Fibroblast of peridontal ligament (primary cell): ENCODE measurements around the gene MEGF11.
"Not testable (repeated sequence)": the region's sequence is repeated elsewhere in the genome, so short reads cannot be mapped to it uniquely, and the experiment has no call there.

Experiments used
- DNase-seq: peaks from one replicate; pipeline ENCODE4 v3.0.0-alpha.2; 2010; ENCODE audit errors: extremely low read depth

The MEGF11 gene

DNA sequence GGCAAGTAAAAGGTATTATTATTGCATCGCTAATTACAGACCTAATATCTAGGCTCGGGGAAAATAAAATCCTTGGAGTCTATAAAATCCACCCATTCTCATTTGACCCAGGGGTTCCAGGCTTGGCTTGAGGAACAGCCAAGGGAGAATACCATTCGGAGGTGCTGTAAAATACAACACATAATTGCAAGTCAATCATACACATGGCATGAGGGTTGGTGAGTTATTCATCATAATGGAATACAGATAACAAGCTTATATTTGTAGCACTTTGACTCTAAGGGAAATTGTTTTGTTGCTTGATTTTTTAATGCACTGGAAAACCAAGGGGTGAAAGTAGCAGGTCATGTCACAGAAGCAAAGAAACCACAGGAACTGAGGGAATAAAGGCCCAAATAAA, 23.0 kb upstream of the MEGF11 start:
- DNase-seq = no peak

DNA sequence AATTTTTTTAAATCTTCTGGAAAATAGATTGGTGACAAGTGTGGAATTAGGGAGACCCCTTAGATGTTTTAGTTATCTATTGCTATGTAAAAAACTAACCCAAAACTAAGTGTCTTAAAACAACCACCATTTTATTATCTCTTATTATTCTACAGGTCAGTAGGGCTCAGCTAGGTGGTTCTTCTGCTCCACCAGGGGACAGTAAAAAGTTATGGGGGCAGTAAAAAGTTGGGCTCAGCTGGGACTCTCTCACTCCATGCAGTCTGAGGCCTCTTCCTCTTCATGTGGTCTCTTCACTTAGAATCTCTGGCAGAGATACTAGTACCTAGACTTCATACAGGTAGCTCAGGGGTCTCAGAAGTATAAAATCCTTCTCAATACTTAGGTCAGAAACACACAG, 21.8 kb upstream of the MEGF11 start:
- DNase-seq = no peak

DNA sequence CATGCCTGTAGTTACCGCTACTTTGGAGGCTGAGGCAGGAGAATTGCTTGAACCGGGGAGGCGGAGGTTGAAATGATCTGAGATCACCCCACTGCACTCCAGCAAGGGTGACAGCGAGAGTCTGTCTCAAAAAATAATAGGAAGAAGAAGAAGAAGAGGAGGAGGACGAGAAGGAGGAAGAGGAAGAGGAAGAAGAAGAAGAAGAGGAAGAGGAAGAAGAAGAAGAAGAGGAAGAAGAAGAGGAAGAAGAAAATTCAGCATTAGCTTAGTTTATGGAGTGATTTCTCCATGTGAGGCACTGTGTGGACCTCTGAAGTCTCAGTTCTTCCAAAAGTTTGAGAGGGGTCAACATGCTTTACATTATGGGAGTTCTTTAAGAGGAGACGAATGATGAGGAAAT, 17.4 kb upstream of the MEGF11 start:
- no peak for DNase-seq

DNA sequence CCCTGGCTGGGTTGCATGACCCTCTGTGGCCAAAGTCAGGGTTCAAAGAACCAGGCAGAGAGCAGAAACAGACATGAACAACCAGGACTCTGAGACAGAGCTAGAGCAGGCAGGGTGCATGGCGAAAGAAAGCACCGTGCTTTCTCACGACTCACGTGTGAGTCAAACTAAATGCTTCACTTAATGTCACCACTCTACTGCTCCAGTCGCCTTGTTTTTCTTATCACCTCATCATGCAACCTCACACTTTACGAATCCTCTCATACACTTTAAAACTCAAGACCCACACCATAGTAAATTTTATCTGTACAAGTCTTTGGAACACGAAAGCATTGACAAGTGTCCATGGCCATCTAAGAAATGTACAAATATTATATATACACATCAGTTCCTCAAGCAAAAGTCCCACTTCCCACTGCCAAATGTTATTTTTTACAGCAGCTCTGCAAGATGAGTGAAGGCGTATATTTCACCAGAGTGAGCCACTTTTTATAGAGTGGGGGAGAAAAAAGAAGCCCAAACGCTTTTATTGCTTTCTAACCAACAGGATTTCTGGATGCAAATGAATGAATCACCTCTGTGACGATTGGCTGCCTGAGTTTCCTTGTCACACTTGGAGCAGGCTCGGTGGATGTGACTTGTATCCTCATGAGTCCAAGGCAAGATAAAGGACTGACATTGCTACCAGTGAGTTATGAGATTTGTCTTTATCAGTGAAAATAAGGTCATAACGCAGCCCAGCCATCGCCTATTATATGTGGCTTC, 16.0 kb upstream of the MEGF11 start:
- DNase-seq = no peak

DNA sequence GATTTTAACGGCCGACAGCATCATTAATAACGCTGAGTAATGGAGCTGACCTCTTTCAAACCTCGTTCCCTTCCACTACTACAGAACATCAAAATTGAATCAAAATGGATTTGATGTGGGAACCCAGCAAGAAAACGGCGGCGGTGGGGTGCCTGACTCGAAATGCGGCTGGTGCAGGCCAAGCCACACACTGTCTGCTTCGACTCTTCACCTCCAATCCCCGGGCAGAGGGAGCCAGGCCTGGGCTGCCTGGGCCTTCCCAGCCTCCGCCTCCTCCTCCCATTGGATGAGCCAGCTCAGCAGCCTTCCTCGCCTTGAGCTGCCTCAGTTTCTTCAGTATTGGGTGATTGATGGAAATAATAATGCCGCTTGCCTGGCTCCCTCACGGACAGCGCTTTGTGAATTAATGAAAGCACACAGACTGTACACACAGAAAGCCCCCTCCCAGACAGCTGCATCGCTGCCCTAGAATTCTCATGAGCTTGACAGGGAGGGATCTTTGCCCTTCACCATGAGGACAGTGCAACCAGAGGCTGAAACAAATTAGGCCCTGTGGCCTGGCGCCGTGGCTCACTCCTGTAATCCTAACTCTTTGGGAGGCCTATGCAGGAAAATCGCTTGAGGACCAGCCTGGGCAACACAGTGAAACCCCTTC, 11.4 kb upstream of the MEGF11 start:
- no peak for DNase-seq

DNA sequence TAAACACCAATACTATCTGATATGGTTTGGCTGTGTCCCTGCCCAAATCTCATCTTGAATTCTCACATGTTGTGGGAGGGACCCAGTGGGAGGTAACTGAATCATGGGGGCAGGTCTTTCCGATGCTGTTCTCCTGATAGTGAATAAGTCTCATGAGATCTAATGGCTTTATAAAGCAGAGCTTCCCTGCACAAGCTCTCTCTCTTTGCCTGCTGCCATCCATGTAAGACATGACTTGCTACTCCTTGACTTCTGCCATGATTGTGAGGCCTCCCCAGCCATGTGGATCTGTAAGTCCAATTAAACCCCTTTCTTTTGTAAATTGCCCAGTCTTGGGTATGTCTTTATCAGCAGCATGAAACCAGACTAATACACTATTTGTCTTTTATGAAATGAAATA, 9.3 kb upstream of the MEGF11 start:
- DNase-seq = not testable (repeated sequence)

DNA sequence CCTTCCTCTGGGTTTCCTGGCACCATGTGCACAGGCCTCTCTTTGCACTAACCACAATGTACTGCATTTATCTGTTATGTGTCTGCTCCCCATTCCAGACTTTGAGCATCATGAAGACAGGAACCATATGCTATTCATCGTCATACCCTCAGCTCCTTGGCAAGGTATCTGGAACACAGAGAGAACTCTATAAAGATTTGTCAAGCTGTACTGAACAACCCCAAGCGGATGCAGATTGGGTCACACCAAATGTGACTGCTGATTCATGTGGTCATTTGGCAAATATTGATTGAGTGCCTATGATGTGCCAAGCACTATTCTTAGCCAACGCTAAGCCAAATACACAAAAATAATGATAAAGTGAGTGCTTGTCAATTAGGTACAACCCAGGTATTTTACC, 7.5 kb upstream of the MEGF11 start:
- no peak for DNase-seq

DNA sequence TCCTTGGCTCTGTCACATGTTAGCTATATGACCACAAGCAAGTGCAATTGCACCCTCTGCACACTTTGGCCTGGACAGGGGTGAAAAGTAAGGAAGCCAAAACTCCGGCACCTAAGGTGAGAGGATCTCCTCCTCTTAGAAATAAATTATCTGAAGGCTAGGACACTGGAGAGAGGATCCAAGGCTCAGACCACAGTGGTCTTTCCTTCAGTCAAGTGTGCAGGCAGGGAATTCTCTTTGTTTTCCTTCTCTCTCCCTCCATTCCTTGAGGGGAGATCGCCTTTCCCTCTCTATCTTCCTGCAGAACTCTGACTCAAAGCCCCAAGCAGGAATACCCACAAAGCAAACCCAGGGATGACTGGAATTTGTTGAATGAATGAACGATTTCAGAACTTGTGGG, 3.1 kb upstream of the MEGF11 start:
- DNase-seq = no peak

DNA sequence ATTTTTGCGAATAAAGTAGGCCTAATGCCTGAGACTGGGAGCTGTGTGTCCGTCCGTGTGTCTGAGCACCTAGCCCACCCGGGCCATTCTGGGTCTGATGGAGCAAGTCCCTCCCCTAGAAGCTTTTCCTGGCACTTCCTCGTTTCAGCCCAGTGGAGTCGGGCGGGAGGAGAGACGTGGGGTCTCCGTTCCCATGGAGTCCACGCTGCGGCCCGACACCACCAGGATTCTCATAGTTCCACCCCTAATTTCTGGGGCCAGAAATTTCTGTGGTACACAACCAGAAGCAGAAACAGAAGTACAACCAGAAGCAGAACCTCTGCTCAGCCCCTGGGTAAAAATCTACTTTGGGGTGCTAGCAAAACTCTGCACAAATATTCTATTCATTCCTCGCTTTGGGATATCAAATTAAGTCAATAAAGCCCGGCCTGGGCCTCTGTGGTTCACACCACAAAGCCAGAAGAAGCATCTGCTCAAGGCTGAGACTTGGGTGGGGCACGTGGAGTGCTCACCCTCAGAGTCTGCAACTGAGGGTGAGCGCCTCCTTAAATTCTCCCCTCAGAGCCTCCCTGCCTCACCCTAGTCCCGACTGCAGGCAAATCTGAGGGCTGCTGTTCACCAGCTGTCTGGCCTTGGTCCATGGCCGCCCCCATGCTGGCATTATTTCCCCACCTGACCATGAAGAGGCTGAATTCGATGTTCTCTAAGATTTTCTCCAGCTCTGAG, 1.6 kb upstream of the MEGF11 start:
- DNase-seq = no peak

DNA sequence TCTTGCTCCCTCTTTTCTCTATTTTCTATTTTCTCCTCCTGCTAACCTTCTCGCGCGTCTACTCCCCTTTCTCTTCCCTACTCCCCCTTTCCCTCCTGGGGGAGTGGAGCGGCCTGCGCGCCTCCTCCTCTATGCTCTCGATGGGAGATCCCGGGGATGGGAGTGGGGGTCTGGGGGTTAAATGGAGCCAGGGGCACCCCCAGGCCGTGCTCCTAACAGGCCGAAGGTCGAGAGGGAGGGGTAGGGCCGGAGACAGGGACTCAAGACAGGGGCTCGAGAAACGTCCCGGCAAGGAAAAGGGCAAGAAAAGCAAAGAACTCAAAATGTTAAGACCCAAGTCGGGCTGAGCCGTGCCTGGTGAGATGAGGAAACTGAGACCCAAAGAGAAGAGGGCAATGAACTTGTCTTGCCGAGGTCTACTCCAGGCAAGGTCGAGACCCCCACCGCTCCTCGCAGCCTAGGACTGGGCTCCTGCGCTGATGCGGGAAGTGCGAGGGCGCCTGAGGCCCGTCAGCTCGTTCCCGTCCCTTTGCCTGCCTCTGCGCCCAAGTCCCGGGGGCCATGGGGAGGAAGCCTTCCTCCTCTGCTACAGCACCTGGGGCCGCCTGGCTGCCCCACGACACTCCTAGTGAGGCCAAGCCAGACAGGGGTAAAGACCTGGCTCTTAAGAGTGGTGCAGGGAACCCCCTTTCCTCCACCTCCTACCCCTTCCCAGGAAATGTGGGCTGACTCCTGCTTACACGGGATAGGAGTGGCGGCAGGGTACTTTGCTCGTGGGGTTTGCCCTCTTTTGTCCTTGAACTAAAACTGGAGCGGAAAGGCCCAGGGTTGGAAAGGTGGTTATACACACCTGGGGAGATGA, 770 bp upstream of the MEGF11 start:
- no peak for DNase-seq

DNA sequence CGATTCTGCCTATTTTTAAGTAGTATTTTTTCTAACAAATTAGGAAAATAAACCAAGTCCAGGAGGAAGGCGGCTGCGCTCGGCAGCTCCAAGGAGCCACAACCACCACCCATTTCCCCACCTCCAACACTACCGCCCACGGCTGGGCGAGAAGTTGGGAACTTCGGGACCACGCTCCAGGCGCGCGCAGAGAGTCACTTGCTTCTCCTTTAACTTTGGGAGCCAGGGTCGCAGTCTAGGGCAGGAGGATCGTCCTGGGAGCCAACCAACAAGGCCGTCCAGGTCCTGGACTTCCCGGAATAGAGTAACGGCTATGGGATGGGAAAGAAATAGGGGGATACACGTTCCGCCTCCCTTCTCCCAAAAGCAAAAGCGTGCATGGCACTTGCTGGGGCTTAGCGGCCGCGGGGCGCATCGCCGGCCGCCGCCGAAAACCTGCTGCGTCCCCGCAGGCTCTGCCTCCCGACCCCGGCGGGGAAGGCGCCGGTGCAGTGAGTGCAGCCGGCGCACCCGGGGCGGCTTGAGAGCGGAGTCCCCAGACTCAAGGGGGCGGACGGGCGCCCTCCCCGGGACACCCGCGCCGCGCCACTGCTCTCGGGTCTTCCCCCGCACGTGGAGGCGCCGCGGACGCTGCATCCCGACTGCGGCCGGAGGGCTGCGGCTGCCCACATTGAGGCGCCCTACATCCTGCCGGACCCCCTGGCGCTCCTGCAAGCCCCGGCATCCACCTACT, 699 bp downstream of the MEGF11 start:
- peak; percentile 17 for DNase-seq

DNA sequence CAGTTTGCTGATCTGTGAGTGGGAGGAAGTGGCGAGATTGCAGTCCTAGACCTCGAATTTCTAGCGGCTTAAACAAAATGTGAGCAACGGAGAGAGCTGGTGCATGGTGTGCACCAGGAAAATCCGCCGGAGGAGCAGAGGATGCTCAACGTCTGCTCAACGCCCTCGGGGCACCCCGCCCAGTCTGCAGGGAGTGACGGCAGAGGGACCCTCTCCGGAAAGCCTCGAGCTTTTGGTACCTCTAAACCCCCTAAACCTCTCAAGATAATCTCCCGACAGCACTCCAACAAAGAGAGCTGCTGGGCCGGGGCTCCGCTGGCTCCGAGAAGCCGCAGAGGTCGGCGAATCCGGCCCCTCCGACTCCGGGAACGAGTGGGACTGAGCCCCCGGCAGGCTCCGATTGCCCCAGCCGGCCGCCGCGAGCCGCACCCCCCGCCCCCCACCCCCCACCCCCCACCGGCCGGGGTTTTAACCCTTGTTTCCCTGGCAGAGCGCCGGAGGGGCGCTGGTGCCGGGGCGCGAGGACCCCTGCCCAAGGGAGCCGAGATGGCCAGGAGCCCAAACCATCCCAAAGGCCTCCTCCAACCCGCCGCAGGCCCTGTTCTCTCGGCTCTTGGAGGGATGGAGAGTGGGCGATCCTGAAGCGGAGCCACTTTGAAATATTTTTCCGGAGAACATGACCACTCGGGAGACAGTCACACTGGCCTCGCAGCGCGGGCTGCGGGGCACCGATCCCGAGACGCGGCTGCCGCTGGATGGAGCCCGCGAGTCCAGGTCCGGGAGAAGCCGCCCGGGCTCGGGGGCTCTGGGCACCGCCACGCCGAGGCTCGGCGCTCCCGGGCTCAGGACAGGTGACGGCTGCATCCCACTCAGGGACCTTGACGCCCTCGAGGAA, 1.5 kb downstream of the MEGF11 start:
- no peak for DNase-seq

DNA sequence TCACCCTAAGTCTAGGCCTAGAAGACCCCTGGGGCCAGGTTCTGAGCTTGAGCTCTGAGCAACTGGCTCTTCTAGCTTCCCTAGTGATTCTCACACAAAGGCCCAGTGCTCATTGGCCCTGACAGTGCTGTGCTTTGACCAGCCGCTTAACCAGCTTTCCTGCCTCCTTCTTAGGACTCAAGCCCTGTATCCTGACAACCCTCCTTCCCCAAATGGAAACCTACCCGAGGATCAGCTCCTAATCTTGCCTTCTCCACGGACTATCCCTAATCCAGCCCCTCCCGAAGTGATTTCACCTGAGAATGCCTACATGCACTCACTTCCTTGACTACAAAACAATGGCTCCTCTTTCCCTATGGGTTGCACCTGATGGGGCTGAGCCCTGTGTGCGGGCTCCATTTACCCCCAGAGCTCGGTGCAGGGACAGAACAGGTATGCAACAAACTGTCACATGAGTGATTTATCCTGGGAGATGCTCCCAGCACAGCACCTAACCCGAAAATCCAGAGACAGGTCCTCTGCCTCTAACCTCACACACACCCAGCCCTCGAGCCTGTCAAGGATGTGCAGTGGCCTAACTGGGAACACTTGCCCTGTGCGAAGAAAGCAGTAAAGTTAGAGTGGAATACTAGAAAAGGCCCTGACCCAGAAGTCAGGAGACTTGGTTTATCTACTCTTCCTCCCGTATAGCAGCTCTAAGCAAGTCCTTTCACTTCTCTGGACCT, 2.3 kb downstream of the MEGF11 start:
- no peak for DNase-seq

DNA sequence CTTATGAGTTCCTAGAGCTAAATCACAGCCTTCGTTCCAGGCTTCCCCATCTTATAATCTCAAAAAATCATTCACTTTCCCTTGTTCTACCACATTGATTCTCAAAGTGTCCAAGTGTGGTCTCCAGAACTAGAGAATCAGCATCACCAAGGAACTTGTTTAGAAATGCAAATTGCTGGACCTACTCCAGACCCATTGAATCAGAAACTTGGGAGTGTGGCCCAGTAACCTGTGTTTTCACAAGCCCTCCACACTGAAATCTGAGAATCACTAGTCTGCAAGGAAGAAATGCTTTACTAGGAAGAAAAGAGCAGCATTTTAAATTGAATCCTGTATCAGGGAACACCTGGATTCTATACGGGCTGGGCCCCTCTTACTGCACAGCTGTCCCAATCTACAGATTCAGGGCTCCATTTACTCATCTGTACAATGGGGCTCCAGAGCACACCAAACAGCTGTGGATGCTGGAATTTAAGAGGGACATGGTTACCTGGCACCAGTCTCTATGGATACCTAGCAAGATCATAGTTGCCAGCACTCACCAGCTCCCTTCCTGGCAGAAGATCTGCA, 3.9 kb downstream of the MEGF11 start:
- DNase-seq = peak; percentile 34

DNA sequence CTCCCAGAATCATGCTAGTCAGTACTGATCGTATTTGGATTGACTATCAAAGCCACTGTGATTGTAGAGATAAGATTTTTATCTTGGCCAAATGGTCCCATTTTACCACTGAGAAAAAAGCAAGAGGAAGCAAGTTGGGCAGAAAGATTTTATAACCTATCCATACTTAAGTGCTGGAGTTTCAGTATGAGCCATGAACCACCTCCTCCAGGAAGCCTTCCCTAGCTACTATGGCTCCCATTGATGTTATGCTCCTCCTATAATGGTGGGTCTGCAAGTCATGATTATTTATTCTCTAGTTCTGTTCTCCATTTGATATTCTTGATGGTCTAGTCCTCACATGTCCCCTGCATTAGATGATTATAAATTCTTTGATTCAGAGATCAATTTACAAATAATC, 6.6 kb downstream of the MEGF11 start:
- DNase-seq = no peak

DNA sequence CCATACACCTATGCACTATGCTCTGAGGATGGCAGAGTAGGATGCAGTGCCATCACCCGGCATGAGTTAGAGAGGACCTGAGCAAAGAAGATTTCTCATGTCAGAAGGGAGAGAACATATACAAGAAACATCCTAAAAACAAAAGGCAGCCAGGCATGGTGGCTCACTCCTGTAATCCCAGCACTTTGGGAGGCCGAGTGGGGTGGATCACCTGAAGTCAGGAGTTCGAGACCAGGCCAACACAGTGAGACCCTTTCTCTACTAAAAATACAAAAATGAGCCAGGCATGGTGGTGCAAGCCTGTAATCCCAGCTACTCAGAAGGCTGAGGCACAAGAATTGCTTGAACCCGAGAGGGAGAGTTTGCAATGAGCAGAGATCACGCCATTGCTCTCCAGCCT, 7.7 kb downstream of the MEGF11 start:
- not testable (repeated sequence) for DNase-seq

DNA sequence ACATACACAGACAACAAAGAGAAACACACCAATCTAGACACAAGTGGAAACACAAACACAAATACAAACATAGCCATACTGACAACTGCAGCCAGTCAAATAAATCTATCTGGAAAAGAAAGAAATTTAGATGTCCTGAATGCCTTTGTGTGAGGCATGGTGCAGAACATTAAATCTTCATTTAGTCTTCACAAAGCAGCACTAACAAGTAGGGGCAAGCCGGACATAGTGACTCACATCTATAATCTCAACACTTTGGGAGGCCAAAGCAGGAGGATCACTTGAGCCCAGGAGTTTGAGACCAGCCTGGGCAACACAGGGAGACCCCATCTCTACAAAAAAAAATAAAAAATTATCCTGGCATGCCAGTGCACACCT, 11.7 kb downstream of the MEGF11 start:
- no peak for DNase-seq

DNA sequence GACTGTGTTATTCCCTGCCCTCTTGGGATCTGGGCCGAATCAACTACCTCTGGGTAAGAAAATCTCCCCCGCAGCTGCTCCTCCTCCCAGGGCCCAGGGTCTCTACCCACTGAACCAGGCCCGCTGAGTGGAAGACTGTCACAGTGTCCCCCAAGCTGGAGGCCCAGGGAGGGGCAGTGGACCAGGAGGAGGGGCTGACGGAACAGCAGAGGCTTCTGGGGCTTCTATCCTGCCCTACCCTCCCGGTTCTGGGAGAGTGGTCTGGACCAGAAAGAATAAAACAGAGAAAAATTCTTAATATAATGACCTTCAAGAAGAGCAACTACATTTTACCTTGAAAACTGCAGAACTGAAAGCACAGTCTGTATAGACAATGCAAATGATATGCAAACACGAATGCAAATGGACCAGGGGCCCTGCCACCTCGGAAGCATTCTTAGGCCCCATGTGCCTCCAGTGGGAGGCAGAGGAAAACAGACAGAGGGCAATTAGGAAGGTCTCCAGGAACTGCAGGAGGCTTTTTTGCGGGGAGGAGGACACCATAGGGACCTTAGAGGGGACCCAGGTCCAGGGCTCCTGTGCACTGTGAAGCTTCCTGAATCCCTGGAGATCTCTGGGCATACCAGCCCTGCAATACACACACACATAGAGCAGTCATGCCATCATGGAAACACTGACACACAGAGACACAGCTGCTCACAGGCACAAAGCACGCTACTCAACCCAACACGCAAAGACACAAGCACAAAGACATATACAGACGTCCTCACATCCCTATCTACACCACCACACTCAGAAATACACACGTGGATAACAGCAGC, 12.3 kb downstream of the MEGF11 start:
- DNase-seq = no peak
